Activated CD4-positive, alpha-beta T cell treated with anti-CD3 and anti-CD28 coated beads, Interleukin-2, Interleukin-6, amounts not matched to agents 100 ng/mL and 50 ng/mL, durations not matched to agents 16 hours and 8 hours (primary cell): ENCODE measurements around the gene KRT2.

Source experiments
- DNase-seq: peaks from one replicate; pipeline ENCODE4 v3.0.0-alpha.2; 2020

KRT2 gene

DNA sequence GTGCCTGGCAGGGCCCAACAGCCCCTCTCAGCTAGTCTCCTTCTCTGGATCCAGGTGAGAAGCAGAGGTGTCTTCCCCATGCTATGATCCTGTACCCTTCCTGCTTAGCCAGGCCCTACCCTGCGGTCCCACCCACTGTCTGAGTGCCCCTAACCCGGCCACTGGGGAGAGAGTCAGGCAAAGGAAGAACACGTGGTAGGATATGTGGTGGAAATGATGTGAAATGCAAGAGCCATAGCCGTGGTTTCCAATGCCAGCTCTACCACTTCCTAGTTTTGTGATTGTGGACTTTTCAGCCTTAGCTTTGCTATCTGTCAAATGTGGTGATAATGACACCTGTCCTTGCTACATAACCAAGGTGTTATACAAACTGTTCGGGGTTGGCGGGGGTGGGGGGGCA lies 15.8 kb downstream of the KRT2 start:
- no peak for DNase-seq

DNA sequence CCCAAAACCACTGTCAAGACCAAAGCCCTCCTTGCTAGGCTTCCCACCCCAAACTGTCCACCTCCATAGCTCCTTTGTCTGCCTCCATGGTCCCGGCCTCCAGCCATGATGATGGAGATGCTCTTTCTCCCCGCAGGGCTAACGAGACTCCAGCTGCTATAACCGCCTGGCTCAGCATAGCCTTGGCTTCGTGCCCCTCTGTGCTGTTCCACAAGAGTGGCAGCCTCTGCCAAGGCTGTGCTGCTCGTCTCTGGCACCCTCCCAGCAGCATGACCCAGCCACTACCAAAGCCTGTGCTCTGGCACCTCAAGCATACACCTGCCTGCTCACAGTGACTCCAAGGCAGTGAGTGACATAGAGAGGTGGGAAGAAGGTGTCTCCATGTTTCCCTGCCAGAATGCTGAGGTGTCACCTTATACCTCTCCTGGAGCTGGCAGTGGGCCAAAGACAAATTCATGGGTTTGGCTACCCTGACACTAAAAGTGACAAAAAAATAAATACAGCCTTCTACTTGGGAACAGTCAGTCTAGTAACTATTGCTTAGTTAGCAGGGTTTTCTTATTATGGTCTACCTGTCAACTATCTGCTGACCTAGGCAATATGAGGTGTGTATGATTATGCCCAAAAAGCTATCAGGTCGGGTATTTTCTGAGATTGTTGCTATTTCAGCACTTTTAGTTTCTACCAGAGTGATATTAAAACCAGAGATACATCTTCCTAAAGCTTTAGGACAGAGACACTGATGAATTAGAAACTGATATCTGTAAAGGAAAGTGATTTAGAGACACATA lies 17.6 kb downstream of the KRT2 start:
- no peak for DNase-seq

DNA sequence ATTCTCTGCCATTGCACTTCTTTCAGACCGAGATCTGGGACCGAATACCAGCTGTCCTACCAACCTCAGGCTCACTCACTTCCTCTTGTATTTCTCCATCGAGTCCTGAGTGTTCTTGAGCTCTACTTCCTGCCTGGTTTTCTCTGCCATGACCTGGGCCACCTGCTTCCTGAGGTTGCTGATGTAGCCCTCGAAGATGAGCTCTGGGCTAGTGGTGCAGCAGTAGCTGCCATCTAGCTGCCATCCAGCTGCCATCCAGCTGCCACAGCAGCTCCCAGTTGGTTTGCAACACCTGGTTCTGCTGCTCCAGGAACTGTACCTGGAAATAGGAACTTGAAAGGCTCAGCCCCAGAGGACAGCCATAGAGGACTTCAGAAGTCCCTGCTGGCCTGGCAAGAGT lies 18.6 kb downstream of the KRT2 start:
- no peak for DNase-seq

DNA sequence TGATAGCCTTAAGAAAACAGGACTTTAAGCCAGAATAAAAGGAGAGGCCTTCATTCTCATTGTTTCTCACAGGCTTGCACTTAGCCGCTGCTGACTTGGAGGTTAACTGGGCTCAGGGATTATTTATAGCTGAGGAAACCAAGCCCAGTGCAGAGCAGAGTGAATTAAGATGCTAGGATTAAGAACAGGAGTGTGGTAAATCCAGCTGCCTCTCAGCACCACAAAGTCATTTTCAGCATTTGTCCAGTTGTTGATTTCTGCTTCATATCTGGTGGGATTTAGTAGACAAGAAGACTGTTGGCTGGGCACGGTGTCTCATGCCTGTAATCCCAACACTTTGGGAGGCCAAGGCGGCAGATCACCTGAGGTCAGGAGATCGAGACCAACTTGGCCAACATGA lies 19.4 kb downstream of the KRT2 start:
- no peak for DNase-seq

DNA sequence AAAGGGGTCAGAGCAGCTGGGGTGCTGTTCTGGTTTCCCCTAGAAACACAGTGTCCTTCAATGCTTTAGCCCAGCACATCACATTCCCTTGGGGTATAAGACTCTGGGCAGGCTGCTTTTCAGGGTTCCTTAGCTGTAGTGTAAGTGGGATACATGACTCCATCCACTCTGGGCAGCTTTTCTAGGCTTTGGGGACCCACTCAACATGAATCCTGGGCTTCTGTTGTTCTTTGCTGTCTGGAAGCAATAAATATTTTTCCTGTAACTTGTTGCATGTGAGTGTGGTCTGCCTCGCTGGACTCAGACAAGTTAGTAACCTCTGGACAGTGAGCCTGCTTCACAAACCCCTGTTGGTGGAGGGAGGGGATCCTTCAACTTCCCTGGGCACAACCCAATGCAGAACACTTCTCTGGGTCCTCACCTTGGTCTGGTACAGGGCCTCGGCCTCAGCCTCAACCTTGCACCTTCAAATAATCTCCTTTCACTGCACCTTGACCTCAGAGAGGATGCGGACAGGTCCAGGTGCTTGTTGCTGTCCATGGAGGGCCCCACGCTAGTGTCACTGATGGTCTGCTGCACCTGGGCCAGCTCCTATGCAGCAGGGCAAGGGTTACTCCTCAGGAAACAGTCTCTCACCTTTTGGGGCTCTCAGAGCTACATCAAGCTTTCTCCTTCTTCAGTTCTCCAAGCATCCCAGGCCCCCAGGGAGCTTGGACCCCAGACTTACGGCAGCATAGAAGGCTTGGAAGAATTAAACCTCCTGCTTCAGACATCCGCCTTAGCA lies 20.1 kb downstream of the KRT2 start:
- no peak for DNase-seq

DNA sequence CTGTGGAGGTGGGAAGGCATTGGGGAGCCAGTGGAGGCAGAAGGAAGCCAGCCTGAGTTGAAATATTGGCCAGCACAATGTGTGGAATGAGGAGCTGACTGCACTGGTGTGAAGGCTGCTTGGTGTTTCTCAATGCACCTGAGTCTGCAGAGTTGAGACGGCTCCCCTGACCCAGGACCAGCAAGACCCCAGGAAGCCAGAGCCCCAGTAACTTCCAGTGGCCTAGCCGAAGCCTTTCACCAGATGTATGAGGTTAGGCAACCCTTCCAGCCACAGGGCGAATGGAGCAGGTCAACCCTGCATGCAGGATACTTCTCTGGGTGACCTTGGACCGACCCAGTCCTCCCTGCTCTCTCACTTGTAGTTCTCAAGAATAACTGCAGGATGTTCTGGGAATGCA lies 20.7 kb downstream of the KRT2 start:
- no peak for DNase-seq

DNA sequence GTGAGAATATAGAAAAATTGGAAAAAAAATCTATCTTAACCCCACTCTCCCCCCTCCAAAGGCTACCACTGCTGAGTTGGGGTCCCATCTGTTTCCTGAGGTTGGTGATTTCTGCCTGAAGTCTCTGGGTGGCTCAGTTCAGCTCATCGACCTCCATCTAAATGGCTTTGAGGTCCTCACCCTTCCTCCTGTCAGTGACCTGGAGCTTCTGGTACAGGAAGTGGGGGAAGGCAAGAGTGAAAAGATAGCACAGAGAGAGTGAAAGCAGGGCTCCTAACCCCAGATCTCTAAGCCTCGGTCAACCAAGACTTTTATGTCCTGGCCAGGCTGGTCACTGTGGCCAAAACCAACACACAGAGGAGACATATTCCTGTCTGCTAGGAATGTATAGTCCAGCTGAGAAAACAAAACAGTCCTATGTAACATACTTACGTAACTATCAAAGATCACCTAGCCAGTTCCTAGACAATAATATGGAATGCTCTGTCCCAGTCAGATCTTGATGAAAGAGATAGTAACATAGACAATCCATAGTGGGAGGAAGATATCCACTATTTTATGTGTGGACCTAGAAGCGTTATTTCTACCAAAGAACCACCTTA lies 21.3 kb downstream of the KRT2 start:
- no peak for DNase-seq

DNA sequence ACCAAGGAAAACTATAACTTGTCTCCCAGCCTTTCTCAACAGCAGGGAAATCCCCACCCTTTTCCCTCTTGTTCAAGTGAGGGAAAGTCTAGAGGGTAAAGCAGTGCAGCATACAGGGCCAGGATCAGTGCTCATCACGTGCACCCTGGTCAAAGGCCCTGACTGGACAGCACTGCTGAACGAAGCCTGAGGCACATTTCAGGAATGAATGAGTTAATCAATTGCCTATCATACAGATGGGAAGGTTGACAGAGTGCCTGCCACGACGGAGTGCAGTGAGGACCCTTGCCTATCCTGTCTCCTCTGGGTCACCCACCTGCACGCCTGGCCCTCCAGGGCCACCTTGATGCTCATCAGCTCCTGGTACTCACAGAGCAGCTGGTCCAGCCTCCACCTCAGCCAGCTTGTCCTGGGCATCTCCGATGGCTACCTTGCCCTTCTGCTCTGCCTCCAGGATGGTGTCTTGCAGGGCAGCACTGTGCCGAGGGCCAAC lies 22.0 kb downstream of the KRT2 start:
- DNase-seq: no peak

DNA sequence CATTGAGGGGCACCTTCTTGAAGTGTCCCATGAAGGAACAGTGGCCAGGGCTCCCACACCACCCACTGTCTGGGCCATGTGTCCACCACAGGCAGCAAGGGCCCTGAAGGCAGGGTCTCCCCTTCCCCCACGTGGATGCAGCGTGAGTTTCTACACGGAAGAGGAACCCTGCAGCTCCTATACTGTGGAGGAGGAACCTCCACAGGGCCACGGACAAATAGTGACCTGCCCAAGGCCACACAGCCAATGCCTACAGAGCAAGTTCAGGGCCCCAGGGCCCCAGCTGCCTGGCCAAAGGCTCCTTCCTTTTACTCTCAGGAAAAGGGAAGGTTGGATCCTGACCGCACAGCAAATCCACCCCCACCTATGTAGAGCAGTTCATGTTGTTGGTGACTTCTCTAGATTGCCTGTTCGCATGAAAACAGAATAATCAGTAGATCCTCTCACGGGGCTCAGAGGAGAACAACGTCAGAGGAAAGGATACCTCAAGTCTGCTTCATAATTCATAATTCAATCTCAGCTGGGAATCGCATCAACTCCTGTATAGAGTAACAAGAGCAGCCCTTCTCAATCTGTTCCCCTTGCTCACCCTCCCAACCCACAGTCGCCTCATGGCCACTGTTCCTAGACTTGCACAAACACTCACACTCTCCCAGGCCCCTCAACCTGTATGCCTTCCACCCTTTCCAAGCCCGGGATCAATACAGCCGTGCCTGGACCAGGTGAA lies 22.6 kb downstream of the KRT2 start:
- DNase-seq: no peak

DNA sequence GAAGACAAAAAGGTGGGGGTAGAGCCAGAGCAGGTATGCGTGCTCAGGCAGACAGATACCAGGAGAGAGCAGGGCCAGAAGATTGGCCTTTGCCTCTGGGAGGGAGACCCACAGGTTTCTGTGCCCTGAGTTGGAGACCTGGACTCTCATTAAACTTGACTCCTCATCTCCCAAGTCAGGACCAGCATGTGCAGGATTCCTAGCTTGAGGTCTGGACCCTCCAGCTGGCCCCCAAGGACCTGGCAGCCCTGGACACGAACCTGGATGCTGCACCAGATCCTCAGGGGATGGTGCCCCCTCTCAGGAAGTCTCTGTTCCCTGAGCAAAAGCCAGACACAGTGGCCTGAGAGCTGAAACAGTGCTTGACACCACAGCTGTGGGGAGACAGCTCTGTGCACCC lies 23.2 kb downstream of the KRT2 start:
- DNase-seq: no peak

DNA sequence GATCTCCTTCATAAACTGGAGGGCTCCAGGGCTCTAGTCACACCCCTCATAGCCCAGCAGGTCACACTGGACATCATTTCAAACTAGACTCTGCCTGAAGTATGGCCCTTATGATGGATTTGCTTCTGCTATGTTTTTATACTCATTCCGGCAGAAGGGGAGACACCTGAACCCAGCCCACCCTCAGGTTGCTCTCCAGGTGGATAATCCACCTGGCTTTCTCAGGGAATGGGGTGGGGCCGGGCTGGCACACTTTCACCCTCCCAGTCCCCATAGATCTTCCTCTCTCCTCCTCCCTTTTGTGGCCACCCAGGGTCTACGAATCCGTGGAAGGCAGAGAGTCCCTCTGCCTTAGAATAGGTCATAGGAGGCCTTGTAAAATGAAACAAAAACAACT lies 23.9 kb downstream of the KRT2 start:
- DNase-seq: no peak

DNA sequence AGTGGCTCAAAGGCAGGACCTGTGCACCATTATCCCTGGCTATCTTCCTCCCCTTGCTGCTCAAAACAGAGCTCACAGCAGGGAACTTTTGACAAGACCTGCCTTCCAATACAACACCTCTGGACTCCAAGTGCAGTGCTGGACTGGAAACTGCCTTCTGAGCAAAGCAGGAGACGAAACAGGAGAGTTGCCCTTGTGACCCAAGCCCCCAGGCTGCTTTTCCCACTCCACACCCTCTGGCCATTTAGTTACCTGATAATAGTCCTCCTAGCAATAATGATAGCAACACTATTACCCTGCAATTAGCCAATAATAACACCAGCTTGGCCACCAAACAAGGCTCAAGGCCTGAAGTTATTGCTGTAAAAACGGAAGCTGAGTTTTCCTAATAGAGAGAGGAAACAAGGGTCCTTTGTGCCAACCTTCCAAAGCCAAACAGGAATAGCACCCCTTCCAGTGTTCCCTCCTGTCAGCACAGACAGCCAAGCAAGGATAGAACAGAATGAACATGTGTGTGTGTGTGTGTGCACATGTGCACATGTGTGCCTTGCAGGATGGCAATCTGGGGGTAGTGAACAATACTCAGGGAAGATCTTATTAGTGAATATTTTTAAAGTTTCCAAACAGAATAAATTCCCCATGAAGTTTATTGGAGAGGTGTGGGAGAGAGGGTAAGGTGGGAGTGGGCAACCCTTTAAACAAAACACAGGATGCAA lies 24.5 kb downstream of the KRT2 start:
- DNase-seq: no peak

DNA sequence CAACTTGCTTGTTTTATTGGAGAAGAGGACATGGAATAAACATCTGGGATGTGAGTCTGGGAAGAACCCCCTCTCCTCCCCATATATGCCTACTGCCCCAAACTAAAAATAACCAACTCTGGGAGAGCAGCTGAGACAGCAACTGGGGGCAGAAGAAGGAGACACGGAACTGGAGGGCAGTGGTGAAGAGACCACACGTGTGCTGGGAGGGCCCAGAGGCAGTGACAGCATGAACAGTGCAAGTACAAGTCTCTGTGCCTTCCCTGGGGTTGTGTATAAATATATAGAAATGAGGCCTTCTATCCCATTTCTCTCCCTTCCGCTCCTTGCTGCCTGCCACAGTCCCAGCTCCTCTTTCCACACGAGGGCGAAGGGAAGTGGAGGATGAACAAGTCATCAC lies 29.7 kb downstream of the KRT2 start:
- DNase-seq: no peak

DNA sequence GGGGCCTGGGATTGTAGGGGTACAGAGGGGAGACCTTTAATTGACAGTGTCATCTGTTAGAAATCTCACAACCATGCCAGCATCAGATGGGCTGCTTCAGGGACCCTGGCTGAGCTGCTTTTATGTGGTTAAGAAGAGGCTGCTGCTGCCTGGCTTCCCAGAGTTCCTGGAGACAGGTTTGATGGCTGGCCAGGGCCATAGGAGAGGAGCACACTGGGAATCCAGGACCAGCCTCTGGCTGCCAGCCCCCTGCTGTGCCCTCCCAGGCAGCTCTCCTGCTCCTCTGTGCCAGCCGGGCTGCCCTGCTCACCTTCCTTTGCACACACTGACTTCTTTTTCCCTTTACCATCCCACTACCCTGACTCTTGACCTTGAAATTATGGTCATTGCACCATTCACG lies 33.1 kb downstream of the KRT2 start:
- no peak for DNase-seq

DNA sequence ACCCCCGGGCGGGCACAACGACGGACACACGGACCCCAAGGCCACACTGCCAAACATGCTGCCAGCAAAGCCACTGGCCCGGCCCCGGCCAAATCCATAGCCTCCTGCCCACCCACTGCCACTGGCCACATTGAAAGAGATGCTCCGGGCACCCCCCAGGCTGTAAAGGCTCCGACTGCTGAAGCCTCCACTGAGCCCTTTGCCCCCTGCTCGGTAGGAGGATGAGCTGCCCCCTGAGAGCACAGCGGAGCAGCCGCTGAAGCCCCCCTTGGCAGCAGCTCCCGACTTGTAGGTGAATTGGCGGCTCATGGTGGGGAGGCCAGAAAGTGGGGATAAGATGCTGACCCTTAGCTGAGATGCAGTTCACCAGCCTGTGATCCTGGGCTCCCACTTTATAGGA lies 33.8 kb downstream of the KRT2 start, which contains the start of gene KRT73:
KRT73 (minus strand) TSS at position 344 of the 400 bp plus-strand sequence; CDS start at position 309, 35 bp downstream.
- DNase-seq: no peak

DNA sequence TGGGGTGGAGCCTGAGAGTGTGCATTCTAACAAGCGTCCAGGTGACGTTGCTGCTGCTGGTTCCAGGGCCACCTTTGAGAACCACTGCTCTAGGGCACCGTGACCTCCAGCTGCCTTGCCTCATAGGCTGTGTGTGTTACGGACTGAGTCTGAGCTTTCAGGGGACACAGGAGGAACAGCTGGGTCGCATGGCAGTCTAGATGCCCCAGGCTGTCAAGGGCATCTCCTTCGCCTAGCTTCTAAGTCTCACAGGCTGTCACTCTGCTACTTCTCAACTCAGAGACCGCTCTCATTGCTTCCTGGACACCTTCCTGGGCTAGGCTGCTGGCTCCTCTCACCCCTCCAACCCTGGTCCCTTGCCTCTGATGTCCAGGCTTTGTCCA lies 34.6 kb downstream of the KRT2 start:
- DNase-seq: no peak

DNA sequence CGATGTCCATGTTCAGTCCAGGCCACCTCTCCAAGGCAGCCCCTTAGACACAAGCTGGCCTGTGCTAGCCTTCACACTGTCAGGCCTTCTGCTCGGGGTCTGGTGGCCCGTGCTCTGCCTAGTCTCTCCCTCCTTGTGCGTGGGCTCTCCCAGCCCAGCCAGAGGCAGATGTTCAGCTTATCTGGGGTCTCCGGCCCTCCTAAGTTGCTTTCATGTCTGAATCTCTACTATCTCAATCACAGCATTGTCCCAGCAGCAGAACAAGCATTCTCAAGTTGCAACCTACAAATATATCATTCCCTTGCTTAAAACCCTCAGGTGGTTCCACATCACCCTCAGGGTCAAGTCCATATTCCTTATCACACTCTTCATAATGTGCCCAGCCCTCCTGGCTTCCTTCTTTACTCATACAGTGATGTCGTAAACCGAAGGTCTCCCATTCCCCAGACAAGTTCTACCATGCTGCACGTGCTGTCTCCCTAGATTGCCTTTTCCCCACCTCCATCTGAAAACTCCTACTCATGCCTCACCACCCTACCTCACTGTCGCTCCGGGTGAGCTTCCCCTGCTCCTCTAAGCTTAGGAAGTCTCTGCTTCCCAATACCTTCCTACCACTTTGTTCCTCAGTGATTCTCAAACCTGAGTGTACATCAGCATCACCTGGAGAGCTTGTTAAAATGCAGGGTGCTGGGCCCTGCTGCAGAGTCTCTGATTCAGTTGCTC lies 35.2 kb downstream of the KRT2 start:
- DNase-seq: no peak

DNA sequence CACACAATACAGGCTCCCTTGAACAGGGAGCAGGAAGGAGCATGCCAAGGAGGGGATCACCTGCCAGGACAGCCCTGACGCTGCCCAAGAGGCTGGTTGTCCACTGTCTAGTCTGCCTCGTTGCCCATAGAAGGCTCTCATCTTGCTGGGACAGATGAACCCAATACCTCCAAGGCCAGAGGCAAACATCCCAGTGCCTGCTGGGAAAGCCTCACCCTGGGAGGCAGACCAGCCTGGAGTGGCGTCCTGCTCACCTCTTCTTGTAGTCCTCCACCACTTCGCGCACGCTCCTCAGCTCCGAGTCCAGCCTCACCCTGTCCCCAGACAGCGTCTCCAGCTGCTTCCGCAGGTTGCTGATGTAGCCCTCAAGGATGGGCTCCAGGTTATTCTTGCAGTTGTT lies 36.1 kb downstream of the KRT2 start:
- DNase-seq: no peak

DNA sequence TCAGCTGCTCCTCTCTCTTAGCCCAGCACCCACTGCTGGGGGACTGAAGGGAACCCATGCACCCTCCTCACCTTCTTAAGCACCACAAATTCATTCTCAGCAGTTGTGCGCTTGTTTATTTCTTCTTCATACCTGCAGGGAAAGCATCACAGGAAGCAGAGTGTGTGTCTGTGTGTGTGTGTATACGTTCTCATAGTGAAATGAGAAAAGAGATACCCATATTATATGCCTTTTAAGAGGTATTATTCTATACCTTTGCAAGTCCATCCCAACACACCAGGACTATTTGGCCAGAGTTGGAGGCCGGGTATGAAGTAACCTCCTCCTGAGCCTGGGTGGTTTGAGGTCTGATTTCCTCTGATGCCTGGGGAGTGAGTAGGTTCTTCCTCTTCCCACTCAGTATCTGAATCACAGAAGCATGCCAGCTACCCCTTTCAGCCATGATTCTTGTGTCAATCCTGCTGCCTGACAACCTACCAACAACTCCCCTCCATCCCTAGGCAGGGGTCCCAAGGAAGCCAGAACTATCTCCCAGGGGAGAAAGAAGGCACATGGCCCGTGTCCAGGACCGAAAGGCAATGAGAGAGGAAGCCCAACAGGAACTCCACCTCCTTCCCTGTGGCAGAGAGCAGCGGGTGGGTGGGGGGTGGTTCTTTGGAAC lies 36.7 kb downstream of the KRT2 start:
- no peak for DNase-seq

DNA sequence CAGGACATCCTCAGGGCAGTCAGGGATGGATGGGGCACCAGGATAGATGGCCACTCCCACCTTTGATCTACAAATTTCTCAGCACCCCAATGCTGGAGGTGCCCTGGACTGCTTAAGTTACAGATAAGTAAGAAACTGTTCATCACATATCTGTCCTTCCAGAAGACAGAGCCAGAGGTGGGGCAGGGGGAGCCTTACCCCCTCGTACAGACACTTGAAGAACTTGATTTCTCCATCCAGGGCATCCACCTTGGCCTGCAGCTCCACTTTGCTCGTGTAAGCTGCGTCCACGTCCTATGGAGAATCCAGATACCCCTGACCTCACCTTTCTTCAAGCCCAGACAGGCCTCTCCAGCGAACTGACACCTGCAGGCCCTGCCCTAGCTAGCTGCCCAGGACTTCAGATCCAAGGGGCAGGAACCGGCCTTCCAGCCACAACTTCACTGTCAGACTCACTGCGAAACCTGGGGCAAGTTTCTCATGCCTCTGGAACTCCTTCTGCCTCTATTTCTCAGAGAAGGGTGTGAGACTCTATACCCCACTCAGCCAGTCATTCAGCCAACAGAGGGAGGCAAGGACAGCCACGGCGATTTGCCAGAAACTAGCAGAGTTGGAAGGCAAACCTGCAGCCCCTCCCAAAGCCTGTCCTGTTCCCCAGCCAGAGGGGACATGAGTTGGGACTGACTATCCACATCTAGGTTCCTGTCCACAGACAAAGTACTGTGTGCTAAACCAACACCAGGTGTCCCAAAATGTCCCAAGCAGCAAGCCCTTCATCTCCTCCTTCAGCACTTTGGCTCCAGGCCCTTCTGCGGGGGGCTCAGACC lies 37.4 kb downstream of the KRT2 start:
- no peak for DNase-seq
